DOHH2 (cell line): ENCODE data around the gene KLF16.

Source experiments
- EZH2phosphoT487 ChIP-seq: fragments of 200-600 bp; sonication (generic); IDR thresholded peaks from 2 replicates; pipeline ENCODE4 v1.6.1; 2017; ENCODE audit warnings: borderline replicate concordance, mild to moderate bottlenecking, antibody characterized with exemption, low read length, moderate library complexity, mixed read lengths
- TF ChIP-seq, protein P1 (sequence below): fragments of 200-600 bp; sonication (generic); IDR thresholded peaks from one replicate; pipeline ENCODE4 v1.5.1; 2014; ENCODE audit warnings: antibody characterized with exemption, mild to moderate bottlenecking, low read depth, low read length; ENCODE audit not compliant: poor library complexity, severe bottlenecking

- TF ChIP-seq, protein P1, sequence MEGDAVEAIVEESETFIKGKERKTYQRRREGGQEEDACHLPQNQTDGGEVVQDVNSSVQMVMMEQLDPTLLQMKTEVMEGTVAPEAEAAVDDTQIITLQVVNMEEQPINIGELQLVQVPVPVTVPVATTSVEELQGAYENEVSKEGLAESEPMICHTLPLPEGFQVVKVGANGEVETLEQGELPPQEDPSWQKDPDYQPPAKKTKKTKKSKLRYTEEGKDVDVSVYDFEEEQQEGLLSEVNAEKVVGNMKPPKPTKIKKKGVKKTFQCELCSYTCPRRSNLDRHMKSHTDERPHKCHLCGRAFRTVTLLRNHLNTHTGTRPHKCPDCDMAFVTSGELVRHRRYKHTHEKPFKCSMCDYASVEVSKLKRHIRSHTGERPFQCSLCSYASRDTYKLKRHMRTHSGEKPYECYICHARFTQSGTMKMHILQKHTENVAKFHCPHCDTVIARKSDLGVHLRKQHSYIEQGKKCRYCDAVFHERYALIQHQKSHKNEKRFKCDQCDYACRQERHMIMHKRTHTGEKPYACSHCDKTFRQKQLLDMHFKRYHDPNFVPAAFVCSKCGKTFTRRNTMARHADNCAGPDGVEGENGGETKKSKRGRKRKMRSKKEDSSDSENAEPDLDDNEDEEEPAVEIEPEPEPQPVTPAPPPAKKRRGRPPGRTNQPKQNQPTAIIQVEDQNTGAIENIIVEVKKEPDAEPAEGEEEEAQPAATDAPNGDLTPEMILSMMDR: peak; percentile 27
- TF ChIP-seq EZH2phosphoT487: no peak
Observed at GRCh38 chr19:1855040-1855827, 8.1 kb downstream of the KLF16 start.
